ENCODE measurements around the gene C7orf57. TPM values are rescaled to one million over a fixed set of nuclear protein-coding genes. Genes with fewer than 3 reads are reported as not detected.

The C7orf57 gene
- total RNA-seq, 2 experiments from 2014 or later: 0.71 to 0.90 TPM

Other genes starting within 250 kb of the C7orf57 start
- under 1 TPM; 0.17 to 0.19 TPM for gene PKD1L1, start 87.1 kb upstream of the C7orf57 start, total RNA-seq
- 10 to 100 TPM; 38.6 to 38.9 TPM for gene HUS1, start 55.9 kb upstream of the C7orf57 start, total RNA-seq
- gene SUN3, start 6.4 kb upstream of the C7orf57 start, total RNA-seq: not detected
- 100 to 1,000 TPM; 115 to 121 TPM for gene UPP1, start 53.7 kb downstream of the C7orf57 start, total RNA-seq
- gene ABCA13, start 135.9 kb downstream of the C7orf57 start, total RNA-seq: not detected